HG03039 (cell line): ENCODE data around the gene ARL5C.
"Not testable (repeated sequence)": the region's sequence is repeated elsewhere in the genome, so short reads cannot be mapped to it uniquely, and the experiment has no call there.

ENCODE experiments used
- ATAC-seq: cut with Tn5 transposase; IDR thresholded peaks from one replicate; pipeline ENCODE4 v1.9.1; 2021; ENCODE audit warnings: mild to moderate bottlenecking, moderate library complexity; ENCODE audit not compliant: unreplicated experiment

The ARL5C gene

GRCh38 chr17:39168503-39168902, 2.5 kb upstream of the ARL5C start:
- not testable (repeated sequence) for ATAC-seq

- ATAC-seq: no peak
Observed at GRCh38 chr17:39167476-39167875, 1.5 kb upstream of the ARL5C start.

GRCh38 chr17:39166437-39167335, 725 bp upstream of the ARL5C start:
- ATAC-seq: no peak

- no peak for ATAC-seq
Observed at GRCh38 chr17:39165178-39165840, 652 bp downstream of the ARL5C start.

DNA sequence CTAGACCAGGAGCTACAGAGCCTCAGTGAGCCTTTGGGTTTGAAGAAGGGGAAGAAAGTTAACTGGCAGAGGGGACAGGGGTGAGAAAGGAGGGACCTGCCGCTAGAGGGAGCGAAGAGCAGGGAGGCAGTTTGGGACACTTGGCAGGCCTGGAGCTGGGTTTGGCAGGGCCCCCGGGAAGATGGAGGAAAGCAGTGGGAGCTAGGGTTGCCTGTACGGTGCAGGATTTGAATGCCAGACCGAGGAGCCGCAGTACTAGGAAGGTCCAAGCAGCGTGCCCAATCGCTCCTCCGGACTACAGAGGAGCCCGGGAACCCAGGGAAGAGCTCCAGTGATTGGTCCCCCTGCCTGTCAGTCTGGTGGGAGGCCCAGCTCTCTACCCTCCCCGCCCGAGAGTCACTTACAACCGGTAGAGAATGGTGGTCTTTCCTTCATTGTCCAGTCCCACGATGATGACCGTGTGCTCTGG, 1.3 kb downstream of the ARL5C start:
- ATAC-seq: no peak

- no peak for ATAC-seq
Observed at GRCh38 chr17:39161962-39162361, 4.0 kb downstream of the ARL5C start.

GRCh38 chr17:39158623-39159022, 7.3 kb downstream of the ARL5C start:
- ATAC-seq: no peak

- ATAC-seq: no peak
Observed at GRCh38 chr17:39156491-39156890, 9.5 kb downstream of the ARL5C start.

GRCh38 chr17:39155654-39156053, 10.3 kb downstream of the ARL5C start:
- no peak for ATAC-seq

GRCh38 chr17:39153599-39154051, 12.3 kb downstream of the ARL5C start:
- peak; percentile 35 for ATAC-seq

DNA sequence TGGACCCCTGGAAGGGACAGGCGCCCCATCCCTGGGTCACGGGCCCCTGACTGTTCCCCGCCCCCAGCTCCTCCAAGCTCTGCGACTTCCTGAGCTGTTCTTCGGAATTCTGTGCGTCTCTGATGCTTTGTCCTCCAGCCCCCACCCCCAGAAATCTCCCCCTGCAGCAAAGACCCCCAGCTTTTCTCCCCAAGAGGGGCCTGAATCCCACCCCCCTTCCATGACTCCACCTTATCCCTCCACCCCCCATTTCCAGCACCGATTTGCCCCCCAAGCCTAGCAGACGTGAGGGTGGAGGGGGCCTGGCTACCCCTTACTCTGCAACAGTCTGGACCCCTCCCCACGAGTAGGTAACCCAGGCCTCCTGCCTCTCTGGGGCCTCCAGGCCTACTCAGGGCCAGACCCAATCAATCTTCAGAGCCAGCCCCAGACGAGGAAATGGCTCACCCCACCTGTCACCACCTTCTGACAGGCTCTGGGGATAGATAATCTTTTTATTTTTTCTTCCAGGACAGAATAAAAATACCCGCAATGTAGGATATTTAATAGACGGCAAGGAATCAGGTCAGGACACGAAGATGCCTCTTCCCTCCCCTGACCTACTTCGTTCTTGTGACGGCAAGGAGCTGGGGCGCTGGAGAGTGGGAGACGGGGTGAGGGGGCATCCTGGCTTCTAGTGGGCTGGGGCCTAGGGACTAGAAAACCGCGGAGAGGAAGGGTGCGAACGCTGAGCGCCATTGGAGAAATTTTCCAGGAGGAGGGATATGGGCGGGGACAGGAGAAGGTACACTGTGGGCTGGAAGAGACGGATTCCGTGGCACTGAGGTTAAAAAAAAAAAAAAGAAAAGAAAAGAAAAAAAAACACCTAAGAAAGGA, 13.8 kb downstream of the ARL5C start:
- no peak for ATAC-seq

- ATAC-seq: no peak
Observed at GRCh38 chr17:39151150-39151942, 14.6 kb downstream of the ARL5C start, which contains the start of gene PLXDC1. Gene PLXDC1 (minus strand): TSS chr17:39151637. CDS start chr17:39151437, 200 bp downstream.

DNA sequence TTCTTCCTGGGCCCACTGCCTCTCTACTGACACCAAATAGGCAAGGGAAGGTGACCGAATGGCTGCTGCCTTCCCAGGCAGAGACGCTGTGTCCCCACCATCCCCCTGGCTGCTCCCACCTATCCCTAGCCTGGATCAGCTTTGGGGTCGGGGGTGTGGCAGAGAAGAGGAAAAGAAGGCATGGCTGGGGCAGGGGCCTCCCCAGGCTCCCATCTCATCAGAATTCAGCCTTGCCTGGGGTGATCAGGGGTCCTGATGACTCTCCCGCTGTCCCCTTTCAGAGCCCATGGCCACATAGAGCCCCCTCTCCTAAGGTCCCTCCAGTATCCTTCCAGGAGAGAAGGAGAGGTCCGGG, 15.2 kb downstream of the ARL5C start:
- ATAC-seq: no peak

DNA sequence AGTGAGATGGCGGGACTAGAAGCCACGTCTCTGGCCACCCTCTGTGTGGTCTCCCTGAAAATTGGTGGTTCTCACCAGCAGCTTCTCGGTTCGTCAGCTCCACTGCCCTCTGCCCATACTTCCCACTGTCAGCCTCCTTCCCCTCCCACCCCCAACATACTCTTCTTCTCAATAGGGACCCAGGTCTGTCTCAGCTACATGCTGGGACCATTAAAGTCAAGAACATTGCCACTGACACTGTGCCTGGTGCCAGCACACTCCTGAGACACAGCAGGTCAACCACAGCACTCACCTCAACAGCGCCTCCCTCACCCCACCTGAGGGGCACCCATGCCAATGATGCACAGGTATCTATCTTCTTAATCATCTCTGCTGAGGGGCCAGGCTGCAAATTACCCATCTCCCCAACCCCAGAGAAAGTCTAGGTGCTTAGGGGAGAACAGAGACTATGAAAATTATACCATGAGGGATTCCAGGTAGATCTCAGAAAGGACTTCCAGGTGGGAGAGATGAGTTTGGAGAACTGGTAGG, 15.8 kb downstream of the ARL5C start:
- no peak for ATAC-seq

DNA sequence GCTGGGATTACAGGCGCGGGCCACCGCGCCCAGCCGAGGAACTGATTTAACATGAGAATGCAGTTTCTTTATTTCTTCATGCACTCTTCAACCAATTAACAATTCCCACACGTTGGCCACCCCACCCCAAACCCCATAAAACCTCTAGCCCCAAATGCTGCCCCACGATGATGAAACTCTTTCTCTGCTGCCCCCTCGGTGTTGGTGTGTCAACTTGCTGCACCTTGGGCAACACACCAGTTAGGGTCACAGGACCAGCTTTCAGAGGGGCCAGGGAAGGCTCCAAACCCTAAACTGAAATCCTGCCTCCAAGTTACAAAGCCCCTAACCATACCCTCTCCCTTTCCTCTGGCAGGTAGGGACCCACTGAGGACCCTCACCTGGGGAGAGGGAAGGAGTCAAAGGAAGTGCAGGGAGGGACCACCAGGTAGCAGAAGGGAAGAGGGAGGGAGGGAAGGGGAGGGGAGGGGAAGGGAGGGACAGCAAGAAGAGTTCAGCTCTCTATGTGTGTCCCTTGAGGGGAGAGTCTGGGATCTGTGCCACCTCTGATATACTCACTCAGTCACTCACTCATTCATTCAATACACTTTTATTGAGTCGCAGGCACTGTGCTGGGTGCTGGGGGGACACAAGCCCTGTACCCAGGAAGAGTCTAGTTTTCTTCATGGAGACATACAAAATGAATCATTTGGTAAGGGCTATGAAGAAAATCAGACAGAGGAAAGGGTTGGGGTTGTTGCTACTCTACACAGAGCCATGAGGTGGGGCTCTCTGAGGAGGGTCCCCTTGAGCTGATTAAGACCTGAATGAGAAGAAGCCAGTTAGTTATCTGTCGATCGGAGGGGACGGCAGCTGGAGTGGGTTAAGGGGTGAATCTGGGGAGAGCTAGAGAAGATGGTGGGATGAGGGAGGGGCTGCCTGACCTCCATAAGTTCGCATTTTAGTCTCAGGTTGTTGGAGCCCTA, 18.5 kb downstream of the ARL5C start:
- ATAC-seq: no peak

- ATAC-seq: no peak
Observed at GRCh38 chr17:39146273-39146672, 19.7 kb downstream of the ARL5C start.

DNA sequence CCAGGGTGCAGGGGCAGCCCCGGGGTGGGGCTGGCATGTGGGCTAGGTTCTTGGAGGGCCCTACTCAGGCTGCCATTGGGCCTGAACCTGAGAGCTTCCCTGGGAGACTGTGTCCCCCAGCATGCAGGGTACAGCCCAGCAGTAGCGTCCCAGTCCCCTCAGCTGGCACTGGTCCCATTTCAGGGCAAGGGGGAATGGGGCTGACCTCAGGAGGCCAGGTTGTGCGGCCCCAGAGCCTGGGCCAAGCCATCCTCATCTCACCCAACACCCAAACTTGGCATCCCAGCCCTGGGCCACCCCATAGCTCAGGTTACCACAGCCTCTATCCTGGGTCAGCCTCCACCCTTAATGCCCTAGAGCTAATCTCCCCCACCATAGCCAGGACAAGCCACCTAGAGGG, 20.8 kb downstream of the ARL5C start:
- no peak for ATAC-seq

GRCh38 chr17:39144416-39144840, 21.5 kb downstream of the ARL5C start:
- no peak for ATAC-seq
